Panc1 (cell line): Measurements from ENCODE around the gene KNDC1. TPM values are rescaled to one million over a fixed set of nuclear protein-coding genes. Genes with fewer than 3 reads are reported as not detected.

ENCODE experiments used
- ATAC-seq: fragments of 200-7000 bp; cut with Tn5 transposase; 2 replicates; pipeline ENCODE4 v1.9.1; 2020; ENCODE audit warnings: mild to moderate bottlenecking, moderate library complexity
- BruUV-seq: library from RNA; stranded (reverse); fragments of 400-500 nt; replicated peaks from 2 replicates; lab custom pipeline; 2021; lab: Mats Ljungman, UMichigan
- CTCF ChIA-PET: fragments of 300-600 bp; sonication (Branson Sonifier 250); formaldehyde crosslinking; loops from one replicate; lab custom pipeline; 2022; ENCODE audit warnings: antibody characterized with exemption; lab: Charles Lee
- POLR2A ChIA-PET: fragments of 300-600 bp; sonication (Branson Sonifier 250); formaldehyde crosslinking; loops from one replicate; lab custom pipeline; 2022; ENCODE audit warnings: antibody characterized with exemption; lab: Charles Lee
- DNase-seq: peaks from one replicate; pipeline ENCODE4 v3.0.0-alpha.2; 2010; ENCODE audit warnings: low read depth, low spot score
- H3K27ac ChIP-seq: 2 replicates; pipeline ENCODE4 v1.5.1; 2011; ENCODE audit warnings: mild to moderate bottlenecking, low read length, inconsistent platforms
- H3K27me3 ChIP-seq: fragments of 200-500 bp; sonication (Bioruptor generic); 2 replicates; pipeline ENCODE4 v1.6.0; 2014; ENCODE audit warnings: low read length, inconsistent platforms; ENCODE audit not compliant: control insufficient read depth, insufficient read depth
- H3K36me3 ChIP-seq: fragments of 200-500 bp; sonication (Bioruptor generic); 2 replicates; pipeline ENCODE4 v1.5.1; 2014; ENCODE audit warnings: inconsistent platforms, mild to moderate bottlenecking, low read length, moderate library complexity; ENCODE audit not compliant: control insufficient read depth, insufficient read depth
- H3K4me1 ChIP-seq: 2 replicates; pipeline ENCODE4 v1.5.1; 2011; ENCODE audit warnings: inconsistent platforms, mild to moderate bottlenecking, low read length, moderate library complexity; ENCODE audit not compliant: control insufficient read depth, insufficient read depth
- H3K4me3 ChIP-seq, 2 experiments: 2 replicates each; pipeline ENCODE4 v1.5.1; 2011 to 2012; ENCODE audit warnings: low read depth in 2 of 2, low read length in 2 of 2, mild to moderate bottlenecking in 2 of 2, inconsistent platforms in 1 of 2, moderate library complexity in 1 of 2
- H3K9me3 ChIP-seq: fragments of 200-500 bp; sonication (Bioruptor generic); 2 replicates; pipeline ENCODE4 v1.5.1; 2014; ENCODE audit warnings: low read depth, mild to moderate bottlenecking, inconsistent platforms, low read length, moderate library complexity; ENCODE audit not compliant: control insufficient read depth, insufficient read depth
- POLR2AphosphoS5 ChIP-seq: IDR thresholded peaks from 2 replicates; pipeline ENCODE4 v1.6.1; 2012; ENCODE audit warnings: mild to moderate bottlenecking, low read depth, low read length, moderate library complexity
- REST ChIP-seq, 2 experiments: IDR thresholded peaks; 2 replicates each; pipeline ENCODE4 v1.6.1; 2011 to 2012; ENCODE audit warnings: low read depth in 2 of 2, control low read depth in 1 of 2, low read length in 1 of 2, mild to moderate bottlenecking in 1 of 2, moderate library complexity in 1 of 2; ENCODE audit not compliant: insufficient read depth in 1 of 2
- SIN3A ChIP-seq: IDR thresholded peaks from 2 replicates; pipeline ENCODE4 v1.6.1; 2012; ENCODE audit warnings: low read depth, mild to moderate bottlenecking, low read length, moderate library complexity, borderline replicate concordance; ENCODE audit not compliant: insufficient read depth
- TCF7L2 ChIP-seq: IDR thresholded peaks from 2 replicates; pipeline ENCODE4 v1.6.1; 2011; ENCODE audit warnings: mild to moderate bottlenecking, low read depth, low read length, inconsistent platforms
- in situ Hi-C: cut with HindIII; loops from 2 replicates; pipeline ENCODE4 v1.10.0; 2016; ENCODE audit warnings: low sequenced_read_pairs, low pct_unique_long_range_greater_than_20kb
- intact Hi-C: fragments of 100-400 bp; cut with micrococcal nuclease; formaldehyde crosslinking; loops from one replicate; pipeline ENCODE4 v1.10.0; 2022; ENCODE audit not compliant: unreplicated experiment
- total RNA-seq: library from RNA; stranded (reverse); gene quantifications from one replicate; pipeline ENCODE4 v1.2.1, GENCODE V29; 2021; ENCODE audit not compliant: unreplicated experiment
- TF ChIP-seq, protein P1 (sequence below): fragments of 450-650 bp; IDR thresholded peaks from 2 replicates; pipeline ENCODE4 v1.5.1; 2017; ENCODE audit warnings: mild to moderate bottlenecking

The KNDC1 gene
- total RNA-seq, 1 experiment from 2014 or later: 2.6 TPM

DNA sequence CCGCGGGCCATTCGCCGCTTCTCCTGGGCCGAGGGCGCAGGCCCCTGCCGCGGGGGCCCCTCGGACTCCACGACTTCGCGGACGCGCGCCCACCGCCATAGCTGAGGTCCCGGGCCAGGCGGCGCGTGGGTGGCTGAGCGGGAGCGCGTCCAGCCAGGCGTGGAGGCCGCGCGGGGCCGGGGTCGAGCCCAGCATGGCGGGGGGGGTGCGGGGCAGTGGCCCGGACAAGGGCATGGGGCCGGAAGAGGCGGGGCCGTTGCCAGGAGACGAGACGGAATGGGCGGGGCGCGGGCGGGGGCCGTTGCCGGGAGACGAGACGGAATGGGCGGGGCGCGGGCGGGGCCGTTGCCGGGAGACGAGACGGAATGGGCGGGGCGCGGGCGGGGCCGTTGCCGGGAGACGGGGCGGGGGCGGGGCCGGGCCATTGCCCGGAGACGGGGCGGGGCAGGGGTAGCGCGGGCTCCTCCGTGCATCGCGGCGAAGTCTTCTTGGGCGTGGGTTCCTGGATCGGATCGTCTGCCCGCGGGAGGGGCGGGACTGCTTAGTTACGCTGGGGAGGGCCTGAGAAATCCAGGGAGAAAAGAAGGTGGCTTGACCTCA, 101.8 kb downstream of the KNDC1 start:
- no peaks in the 10 kb centered on the region for H3K9me3 ChIP-seq
- peak overlapping the region; percentile 56 to 58 for H3K4me3 ChIP-seq
- DNase-seq (no peak), ATAC-seq (peak; percentile 55)
- H3K27ac ChIP-seq: peak overlapping the region; percentile 4; the same call in 1 of the 2 replicates
- TF ChIP-seq POLR2AphosphoS5: peak; percentile 32; the same call in 1 of the 2 replicates
- TF ChIP-seq REST (IDR thresholded peaks at IDR 0.05; ENCODE audit: insufficient read depth in 1 of 2, low read depth in 2 of 2, low read length in 1 of 2): no peak
- no peak for TF ChIP-seq SIN3A
- TF ChIP-seq, protein P1, sequence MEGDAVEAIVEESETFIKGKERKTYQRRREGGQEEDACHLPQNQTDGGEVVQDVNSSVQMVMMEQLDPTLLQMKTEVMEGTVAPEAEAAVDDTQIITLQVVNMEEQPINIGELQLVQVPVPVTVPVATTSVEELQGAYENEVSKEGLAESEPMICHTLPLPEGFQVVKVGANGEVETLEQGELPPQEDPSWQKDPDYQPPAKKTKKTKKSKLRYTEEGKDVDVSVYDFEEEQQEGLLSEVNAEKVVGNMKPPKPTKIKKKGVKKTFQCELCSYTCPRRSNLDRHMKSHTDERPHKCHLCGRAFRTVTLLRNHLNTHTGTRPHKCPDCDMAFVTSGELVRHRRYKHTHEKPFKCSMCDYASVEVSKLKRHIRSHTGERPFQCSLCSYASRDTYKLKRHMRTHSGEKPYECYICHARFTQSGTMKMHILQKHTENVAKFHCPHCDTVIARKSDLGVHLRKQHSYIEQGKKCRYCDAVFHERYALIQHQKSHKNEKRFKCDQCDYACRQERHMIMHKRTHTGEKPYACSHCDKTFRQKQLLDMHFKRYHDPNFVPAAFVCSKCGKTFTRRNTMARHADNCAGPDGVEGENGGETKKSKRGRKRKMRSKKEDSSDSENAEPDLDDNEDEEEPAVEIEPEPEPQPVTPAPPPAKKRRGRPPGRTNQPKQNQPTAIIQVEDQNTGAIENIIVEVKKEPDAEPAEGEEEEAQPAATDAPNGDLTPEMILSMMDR: no peak
- TF ChIP-seq TCF7L2: no peak
- H3K4me1 ChIP-seq: peaks cover 45% of the 10 kb centered on the region
- intact Hi-C loops: no loop called here
- H3K36me3 ChIP-seq: no peaks in the 10 kb centered on the region
- in situ Hi-C loops: no loop called here
- H3K27me3 ChIP-seq: no peaks in the 10 kb centered on the region
- CTCF ChIA-PET: no interaction called here
- POLR2A ChIA-PET: interaction anchor here (0.8 kb wide), 1 partner anchor 122 kb away, joined by 3 read pairs; no protein-coding TSS in a partner anchor
- no TSS peak for BruUV-seq

DNA sequence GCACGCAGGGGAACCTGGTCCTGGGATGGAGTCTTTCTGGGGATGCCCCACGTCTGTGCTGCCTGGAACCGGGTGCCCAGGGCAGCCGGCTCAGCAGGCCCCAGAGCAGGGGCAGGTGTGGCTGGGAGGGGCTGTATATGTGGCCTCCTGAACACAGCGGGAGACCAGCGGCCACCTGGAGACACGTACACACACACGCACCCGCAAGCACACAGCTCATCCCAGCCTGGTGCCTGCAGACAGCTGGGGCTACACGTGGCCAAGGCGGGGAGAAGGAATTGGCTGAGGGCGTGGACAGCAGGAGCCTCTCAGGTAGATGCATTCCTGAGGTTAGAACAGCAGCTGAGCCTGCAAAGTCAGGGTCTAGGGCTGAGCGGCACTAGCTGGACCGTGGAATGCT, 102.7 kb downstream of the KNDC1 start:
- Histone ChIP-seq H3K27me3 (no peaks in the 10 kb centered on the region), H3K4me1 (peaks cover 39% of the 10 kb centered on the region), H3K27ac (0 out of 2 replicates have a peak overlapping the region, but pooled peaks have one; percentile 4), H3K36me3 (no peaks in the 10 kb centered on the region), H3K9me3 (no peaks in the 10 kb centered on the region), H3K4me3 (no peak overlapping the region)
- CTCF ChIA-PET: no interaction called here
- BruUV-seq: no TSS peak
- POLR2A ChIA-PET: no interaction called here
- DNase-seq: no peak
- no peak for ATAC-seq
- in situ Hi-C loops: no loop called here
- TF ChIP-seq REST (IDR thresholded peaks at IDR 0.05; ENCODE audit: insufficient read depth in 1 of 2, low read depth in 2 of 2, low read length in 1 of 2) (no peak), TCF7L2 (no peak), SIN3A (no peak), POLR2AphosphoS5 (no peak)
- TF ChIP-seq, protein P1: no peak
- intact Hi-C loops: no loop called here
